Measurements from ENCODE around the gene PHF21B. TPM values are rescaled to one million over a fixed set of nuclear protein-coding genes. Genes with fewer than 3 reads are reported as not detected.

The PHF21B gene
- total and polyA plus RNA-seq, 12 donors: 0.30 to 4.4 (median 1.8) TPM

- H3K27ac ChIP-seq: no peak overlapping the region
- H3K4me1 ChIP-seq (replicated peaks in 1 of 2): no peaks in the 10 kb centered on the region
- H3K9me3 ChIP-seq (replicated peaks in 1 of 3): no peaks in the 10 kb centered on the region
- H3K36me3 ChIP-seq (replicated peaks in 1 of 2): no peaks in the 10 kb centered on the region
- 36 to 48% (median 42%) methylated on average over 19 to 22 of the region's 22 CpGs for WGBS, 4 donors
- H3K27me3 ChIP-seq: no peaks in the 10 kb centered on the region
- no peak for TF ChIP-seq POLR2A (IDR thresholded peaks at IDR 0.05)
- TF ChIP-seq CTCF (IDR thresholded peaks at IDR 0.05): peak; percentile 71 to 78 (median 76)
- intact Hi-C loops (cut with DNase I): loop anchor here (5.0 to 10.0 kb wide), 3 partner anchors 119 to 289 kb away; no protein-coding TSS in a partner anchor
- peak; percentile 89 to 93 (median 91) for DNase-seq
- no peak overlapping the region for H3K4me3 ChIP-seq
Measured at GRCh38 chr22:44975427-44976262, 34.2 kb downstream of the PHF21B start.

DNA sequence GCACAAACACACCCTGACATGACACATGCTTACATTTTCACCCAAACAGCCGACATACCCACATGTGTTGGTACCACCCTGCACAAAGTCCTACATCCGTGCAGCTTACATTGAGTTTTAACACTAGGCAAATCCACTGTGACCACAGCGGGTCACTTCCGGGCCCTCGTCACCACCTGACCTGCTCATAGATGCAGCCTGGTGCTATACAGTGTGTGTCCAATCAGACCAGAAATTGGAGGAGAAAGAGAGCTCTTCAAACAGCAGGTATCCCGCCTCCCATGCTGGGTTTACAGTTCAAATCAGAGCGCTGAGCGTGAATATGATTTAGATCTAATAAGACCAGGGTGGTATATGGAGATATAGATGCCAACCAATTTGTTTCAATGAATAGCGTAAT lies 35.4 kb downstream of the PHF21B start:
- Histone ChIP-seq H3K36me3 (replicated peaks in 1 of 2) (no peaks in the 10 kb centered on the region), H3K27ac (no peak overlapping the region), H3K27me3 (no peaks in the 10 kb centered on the region), H3K4me3 (no peak overlapping the region), H3K4me1 (replicated peaks in 1 of 2) (no peaks in the 10 kb centered on the region), H3K9me3 (replicated peaks in 1 of 3) (no peaks in the 10 kb centered on the region)
- WGBS, 4 donors: 84 to 94% (median 90%) methylated on average over 9 of the region's 9 CpGs
- TF ChIP-seq POLR2A (IDR thresholded peaks at IDR 0.05): no peak
- no peak for TF ChIP-seq CTCF (IDR thresholded peaks at IDR 0.05)
- no peak for DNase-seq
- intact Hi-C loops (cut with DNase I): loop anchor here (10.0 kb wide), 2 partner anchors 120 to 290 kb away; no protein-coding TSS in a partner anchor

GRCh38 chr22:44973829-44974228 lies 36.0 kb downstream of the PHF21B start:
- H3K27me3 ChIP-seq: no peaks in the 10 kb centered on the region
- H3K36me3 ChIP-seq (replicated peaks in 1 of 2): no peaks in the 10 kb centered on the region
- 87 to 94% (median 89%) methylated on average over 8 of the region's 8 CpGs for WGBS, 4 donors
- no peak overlapping the region for H3K4me3 ChIP-seq
- no peak for DNase-seq
- no peak for TF ChIP-seq POLR2A (IDR thresholded peaks at IDR 0.05)
- TF ChIP-seq CTCF (IDR thresholded peaks at IDR 0.05): no peak
- H3K4me1 ChIP-seq (replicated peaks in 1 of 2): no peaks in the 10 kb centered on the region
- intact Hi-C loops (cut with DNase I): loop anchor here (10.0 kb wide), 2 partner anchors 121 to 291 kb away; no protein-coding TSS in a partner anchor
- no peak overlapping the region for H3K27ac ChIP-seq
- no peaks in the 10 kb centered on the region for H3K9me3 ChIP-seq (replicated peaks in 1 of 3)

GRCh38 chr22:44972363-44973083 lies 37.3 kb downstream of the PHF21B start:
- Histone ChIP-seq H3K27ac (no peak overlapping the region), H3K27me3 (no peaks in the 10 kb centered on the region), H3K4me1 (replicated peaks in 1 of 2) (no peaks in the 10 kb centered on the region), H3K4me3 (no peak overlapping the region), H3K36me3 (replicated peaks in 1 of 2) (no peaks in the 10 kb centered on the region), H3K9me3 (replicated peaks in 1 of 3) (no peaks in the 10 kb centered on the region)
- TF ChIP-seq CTCF (IDR thresholded peaks at IDR 0.05) (no peak), POLR2A (IDR thresholded peaks at IDR 0.05) (no peak)
- DNase-seq: no peak
- intact Hi-C loops (cut with DNase I): loop anchor here (10.0 kb wide), 2 partner anchors 122 to 292 kb away; no protein-coding TSS in a partner anchor
- 76 to 80% (median 77%) methylated on average over 19 to 23 of the region's 23 CpGs for WGBS, 4 donors
